ENCODE results near the gene MAJIN. TPM values are rescaled to one million over a fixed set of nuclear protein-coding genes. Genes with fewer than 3 reads are reported as not detected.
A peak's percentile ranks its signal among the peaks of the same experiment; 100 is the strongest.

MAJIN gene
- polyA plus RNA-seq, 3 donors, result 0.08 TPM; not detected in 2

- 65 to 92% (median 76%) methylated on average over 4 of the region's 4 CpGs for WGBS, 3 donors
Measured at GRCh38 chr11:64936539-64936938, 35.4 kb downstream of the MAJIN start.

GRCh38 chr11:64935359-64936081 is 36.4 kb downstream of the MAJIN start, which contains the start of gene GPHA2:
TSS of gene GPHA2 (minus strand) at chr11:64935893. CDS start at chr11:64935460, 433 bp downstream.
- 36 to 75% (median 66%) methylated on average over 14 of the region's 14 CpGs for WGBS, 3 donors
- H3K27ac ChIP-seq (ENCODE audit: low read depth, low read length), result no peak within 1 kb of the TSS

More at GRCh38 chr11:64936539-64936938, 35.4 kb downstream of the MAJIN start:
- no peak overlapping the region for H3K27ac ChIP-seq (ENCODE audit: low read depth, low read length)

DNA sequence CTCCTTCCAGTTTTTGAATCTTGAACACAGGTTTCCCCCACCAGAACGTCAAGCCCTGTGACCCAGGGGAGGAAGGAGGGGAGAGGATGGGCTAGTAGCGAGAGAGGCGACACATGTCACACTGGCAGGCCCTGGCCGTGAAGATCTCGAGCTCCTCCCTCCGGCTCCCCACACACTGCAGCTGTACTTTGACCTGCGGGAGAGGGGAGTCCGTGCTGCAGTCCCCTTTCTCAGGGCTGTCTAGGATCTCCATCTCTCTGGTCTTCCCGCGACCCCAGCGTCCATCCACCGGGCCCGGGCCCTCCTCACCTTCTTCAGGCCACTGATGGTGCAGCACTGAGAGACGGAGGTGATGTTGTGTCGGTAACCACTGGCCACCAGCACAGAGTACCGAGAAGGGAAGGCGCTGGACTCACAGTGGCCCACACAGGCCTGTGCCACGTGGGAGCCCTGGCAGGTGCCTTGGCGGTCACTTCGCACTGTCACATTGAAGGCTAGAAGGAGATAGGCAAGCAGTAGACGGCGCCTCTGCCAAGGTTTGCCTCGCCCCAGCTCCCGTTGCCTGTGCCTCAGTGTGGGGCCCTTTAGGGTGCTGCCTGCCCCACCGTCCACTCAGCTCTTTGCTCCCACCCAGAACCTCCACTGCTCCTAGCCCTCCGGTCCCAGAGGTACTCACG is 37.1 kb downstream of the MAJIN start:
- no peak overlapping the region for H3K27ac ChIP-seq (ENCODE audit: low read depth, low read length)

DNA sequence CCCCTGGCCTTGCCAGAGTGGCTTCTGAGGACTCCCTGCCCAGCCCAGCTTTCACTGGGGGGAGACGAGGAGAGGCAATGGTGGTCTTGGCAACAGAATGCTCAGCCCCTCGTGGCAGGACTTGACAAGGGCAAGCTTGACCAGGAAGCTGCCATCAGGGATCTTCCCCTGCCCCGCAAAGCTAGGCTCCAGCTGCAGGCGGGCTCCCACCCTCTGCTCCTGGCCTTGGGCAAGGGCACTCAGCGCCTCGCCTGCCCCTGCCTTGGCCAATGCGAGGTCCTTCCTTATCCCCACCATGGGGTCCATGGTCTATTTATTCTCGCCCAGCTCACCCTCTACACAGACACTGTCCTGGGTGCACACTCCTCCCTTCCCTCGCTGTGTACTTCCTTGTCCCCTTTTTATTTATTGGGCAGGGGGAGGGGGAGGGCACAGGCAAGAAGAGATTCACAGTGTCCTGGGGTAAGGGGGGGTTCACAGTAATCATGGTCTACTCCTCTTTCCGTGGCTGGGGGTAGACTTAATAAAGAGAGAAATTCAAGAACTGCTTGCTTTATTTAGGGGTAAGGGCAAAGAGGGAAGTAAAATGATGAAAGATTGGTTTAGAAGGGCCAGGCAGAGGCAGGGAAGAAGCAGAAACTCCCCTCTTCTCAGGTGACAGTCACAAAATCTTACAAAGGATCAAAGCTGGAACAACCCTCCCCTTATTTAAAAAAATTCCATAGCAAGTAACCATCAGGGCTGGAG is 37.8 kb downstream of the MAJIN start:
- H3K27ac ChIP-seq (ENCODE audit: low read depth, low read length), result no peak overlapping the region
- 70 to 89% (median 88%) methylated on average over 10 of the region's 10 CpGs for WGBS, 3 donors

More for the DNA sequence above, 37.1 kb downstream of the MAJIN start:
- WGBS, 3 donors, result 36 to 86% (median 77%) methylated on average over 26 to 27 of the region's 27 CpGs

DNA sequence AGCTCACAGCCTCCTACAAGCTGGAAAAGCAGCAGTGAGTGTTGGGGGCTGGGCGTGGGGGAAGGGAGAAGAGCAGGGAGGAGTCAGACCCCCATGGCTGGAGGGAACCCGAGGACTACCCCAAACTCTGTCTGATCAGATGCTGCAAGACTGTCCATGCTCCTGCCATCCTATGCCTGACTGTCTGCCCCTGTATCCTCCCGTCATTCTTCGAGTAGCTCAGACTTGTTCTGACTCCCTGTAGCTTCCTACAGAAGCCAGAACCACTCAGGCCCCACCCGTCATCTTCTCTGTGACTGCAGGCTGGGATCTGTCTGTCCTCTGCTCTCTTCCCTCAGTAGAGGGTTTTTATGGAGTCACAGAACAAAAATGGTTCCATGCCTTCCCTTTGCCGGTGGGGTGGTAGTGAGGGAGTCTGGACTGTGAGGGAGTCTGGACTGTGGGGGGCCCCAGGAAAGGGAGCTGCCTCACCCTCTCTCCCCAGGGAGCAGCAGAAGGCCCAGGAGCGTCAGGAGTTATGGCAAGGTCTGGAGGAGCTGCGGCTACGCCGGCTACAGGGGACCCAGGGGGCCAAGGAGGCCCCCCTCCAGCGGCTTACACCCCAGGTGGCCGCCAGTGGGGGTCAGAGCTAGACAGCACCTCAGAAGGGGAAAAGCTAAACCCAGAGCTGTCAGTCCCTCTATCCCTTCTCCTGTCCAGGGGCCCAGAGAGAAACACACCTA is 38.5 kb downstream of the MAJIN start:
- no peak overlapping the region for H3K27ac ChIP-seq (ENCODE audit: low read depth, low read length)
- WGBS, 3 donors, result 82 to 87% (median 87%) methylated on average over 10 to 12 of the region's 12 CpGs

- 92 to 95% (median 95%) methylated on average over 5 of the region's 5 CpGs for WGBS, 3 donors
- H3K27ac ChIP-seq (ENCODE audit: low read depth, low read length), result no peak overlapping the region
Measured at GRCh38 chr11:64932324-64932723, 39.6 kb downstream of the MAJIN start.

DNA sequence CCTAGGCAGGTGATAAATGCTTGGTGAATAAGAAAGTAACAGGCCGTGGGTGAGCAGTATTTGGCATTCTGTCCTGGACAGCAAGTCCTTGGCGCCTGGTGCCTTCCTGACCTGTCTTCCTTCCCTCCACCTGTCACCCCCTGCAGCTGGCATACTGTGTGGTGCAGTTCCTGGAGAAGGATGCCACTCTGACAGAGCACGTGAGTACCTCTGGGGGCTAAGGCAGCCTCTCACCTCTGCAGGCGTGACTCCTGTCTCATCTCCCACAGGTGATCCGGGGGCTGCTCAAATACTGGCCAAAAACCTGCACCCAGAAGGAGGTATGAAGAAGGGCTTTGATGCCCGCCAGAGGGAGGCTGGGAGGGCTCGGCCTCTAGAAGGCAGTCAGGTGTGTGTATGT is 40.6 kb downstream of the MAJIN start:
- 93 to 96% (median 95%) methylated on average over 7 of the region's 7 CpGs for WGBS, 3 donors
- H3K27ac ChIP-seq (ENCODE audit: low read depth, low read length), result no peak overlapping the region

- no peak overlapping the region for H3K27ac ChIP-seq (ENCODE audit: low read depth, low read length)
- WGBS, 3 donors, result 87 to 100% (median 96%) methylated on average over 6 of the region's 6 CpGs
Measured at GRCh38 chr11:64930340-64930739, 41.6 kb downstream of the MAJIN start.

GRCh38 chr11:64929625-64930024 is 42.3 kb downstream of the MAJIN start:
- WGBS, 3 donors, result 88 to 95% (median 95%) methylated on average over 7 of the region's 7 CpGs
- H3K27ac ChIP-seq (ENCODE audit: low read depth, low read length), result no peak overlapping the region

DNA sequence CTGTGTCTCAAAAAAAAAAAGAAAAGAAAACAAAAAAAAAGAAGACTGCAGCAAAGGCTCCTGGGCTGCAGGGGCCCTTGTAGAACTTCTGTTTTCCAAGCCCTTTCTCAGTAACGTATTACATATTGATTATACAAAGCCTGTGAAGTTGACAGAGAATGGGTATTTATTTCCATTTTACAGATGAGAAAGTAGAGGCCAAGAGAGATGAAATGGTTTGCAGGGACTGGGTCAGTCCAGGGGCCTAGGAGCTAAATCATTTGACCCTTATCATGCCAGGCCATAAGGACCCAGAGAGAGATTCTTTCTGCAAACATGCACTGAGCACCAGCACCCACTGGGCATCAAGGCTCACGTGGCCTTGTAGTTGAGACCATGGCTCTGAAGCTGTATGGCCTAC is 43.0 kb downstream of the MAJIN start:
- no peak overlapping the region for H3K27ac ChIP-seq (ENCODE audit: low read depth, low read length)
- WGBS, 3 donors, result 93 to 98% (median 94%) methylated on average over 2 of the region's 2 CpGs

GRCh38 chr11:64926689-64927088 is 45.2 kb downstream of the MAJIN start:
- 68 to 77% (median 76%) methylated on average over 21 to 22 of the region's 22 CpGs for WGBS, 3 donors

GRCh38 chr11:64925536-64926436 is 46.1 kb downstream of the MAJIN start:
- WGBS, 3 donors, result 40 to 69% (median 66%) methylated on average over 22 to 24 of the region's 24 CpGs
- no peak overlapping the region for H3K27ac ChIP-seq (ENCODE audit: low read depth, low read length)

More at GRCh38 chr11:64926689-64927088, 45.2 kb downstream of the MAJIN start:
- no peak overlapping the region for H3K27ac ChIP-seq (ENCODE audit: low read depth, low read length)

DNA sequence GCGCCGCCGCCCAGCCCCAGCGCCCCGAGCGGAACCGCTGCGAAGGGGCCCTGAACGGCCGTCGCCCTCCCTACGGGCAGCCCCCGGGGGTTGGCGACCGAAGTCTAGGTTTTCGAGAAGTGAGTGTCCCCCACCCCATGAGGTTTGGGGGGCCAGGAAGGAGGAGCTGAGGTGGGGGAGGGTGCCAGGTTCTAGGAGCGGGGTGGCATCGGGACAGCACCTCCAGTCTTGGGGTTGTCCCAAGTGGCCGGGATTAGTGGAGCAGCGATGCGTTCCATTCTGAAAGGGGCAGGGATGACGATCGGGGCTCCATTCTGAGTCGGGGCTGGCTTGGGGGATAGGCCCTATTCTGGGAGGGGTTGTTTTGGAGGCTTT is 47.0 kb downstream of the MAJIN start:
- WGBS, 3 donors, result 0 to 1% (median 0%) methylated on average over 23 to 24 of the region's 24 CpGs
- H3K27ac ChIP-seq (ENCODE audit: low read depth, low read length), result peak overlapping the region; percentile 83

DNA sequence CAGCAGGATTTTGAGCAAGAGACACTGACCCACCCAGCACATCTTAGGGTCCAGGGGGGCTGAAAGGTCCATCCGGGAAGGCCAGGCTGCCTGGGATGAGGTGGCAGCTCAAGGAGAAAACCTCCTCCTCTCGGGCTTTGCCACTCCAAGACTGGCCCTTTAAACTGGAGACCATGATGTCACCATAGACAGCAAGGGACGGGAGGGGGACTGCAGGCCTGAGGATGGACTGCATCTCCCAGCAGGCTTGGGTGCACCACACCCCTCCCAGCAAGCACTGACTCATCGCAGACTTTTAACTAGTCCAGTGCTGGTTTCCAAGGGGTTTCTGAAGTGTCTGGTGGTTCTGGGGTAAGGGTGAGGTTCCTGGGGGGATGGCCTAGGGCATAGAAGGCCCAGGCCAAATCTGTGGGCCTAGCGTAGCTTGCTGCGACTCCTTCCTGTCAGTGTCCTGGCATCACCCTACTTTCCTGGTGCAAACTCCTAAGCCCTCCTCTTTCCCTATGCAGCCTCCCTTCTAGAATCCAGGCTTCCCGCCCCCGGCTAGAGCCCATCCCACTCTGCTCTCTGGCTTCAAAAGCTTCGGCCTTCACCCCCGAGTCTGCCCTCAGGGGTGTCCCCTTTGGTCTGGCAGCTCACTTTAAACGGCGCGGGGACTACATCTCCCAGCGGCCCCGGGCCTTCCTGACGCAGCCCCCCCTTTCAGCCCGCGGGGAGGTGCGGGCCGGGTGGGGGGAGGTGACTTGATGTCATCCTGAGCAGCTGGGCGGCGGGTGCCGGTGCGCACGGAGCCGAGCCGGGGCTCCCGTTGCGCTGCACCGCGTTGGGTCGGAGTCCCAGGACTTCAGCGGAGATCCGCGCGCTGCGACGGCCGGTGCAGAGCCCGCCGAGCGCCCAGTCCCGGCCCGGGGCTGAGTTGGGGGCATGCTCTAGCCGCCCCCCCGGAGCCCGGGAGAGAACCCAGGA is 47.7 kb downstream of the MAJIN start, which contains the start of gene PPP2R5B:
PPP2R5B (plus strand) TSS at position 746 of the 966 bp plus-strand sequence. CDS start 1,046 bp downstream, outside the sequence.
- 1% methylated on average over 39 to 47 of the region's 47 CpGs for WGBS, 3 donors
- H3K27ac ChIP-seq (ENCODE audit: low read depth, low read length), result peak within 1 kb of the TSS; percentile 83

- whole genome bisulfite sequencing, 3 donors, result 91 to 94% (median 92%) methylated on average over 11 of the region's 11 CpGs
- no peak overlapping the region for H3K27ac ChIP-seq (ENCODE audit: low read depth, low read length)
Measured at GRCh38 chr11:64923151-64923661, 48.7 kb downstream of the MAJIN start.

- no peak overlapping the region for H3K27ac ChIP-seq (ENCODE audit: low read depth, low read length)
- WGBS, 3 donors, result 53 to 63% (median 54%) methylated on average over 3 of the region's 3 CpGs
Measured at GRCh38 chr11:64921384-64921783, 50.5 kb downstream of the MAJIN start.
